Osteoblast (primary cell): ENCODE data around the gene GINM1. TPM values are rescaled to one million over a fixed set of nuclear protein-coding genes. Genes with fewer than 3 reads are reported as not detected.

Experiments used
- DNase-seq: peaks from one replicate; pipeline ENCODE4 v3.0.0; 2011; ENCODE audit warnings: low spot score, mixed read lengths; ENCODE audit not compliant: insufficient read length; ENCODE audit errors: missing footprints
- H2AFZ ChIP-seq: 2 replicates; pipeline ENCODE4 v1.6.0; 2011; ENCODE audit warnings: mild to moderate bottlenecking, low read length
- H3K27ac ChIP-seq: 2 replicates; pipeline ENCODE4 v1.5.1; 2011; ENCODE audit warnings: mild to moderate bottlenecking, low read depth, low read length, moderate library complexity
- H3K27me3 ChIP-seq: 2 replicates; pipeline ENCODE4 v1.6.0; 2012; ENCODE audit warnings: mild to moderate bottlenecking, control low read depth, inconsistent platforms, low read length, moderate library complexity; ENCODE audit not compliant: insufficient read depth
- H3K36me3 ChIP-seq: 2 replicates; pipeline ENCODE4 v1.5.1; 2011; ENCODE audit warnings: mild to moderate bottlenecking, low read length, control low read depth, moderate library complexity; ENCODE audit not compliant: insufficient read depth
- H3K4me1 ChIP-seq: 2 replicates; pipeline ENCODE4 v1.5.1; 2011; ENCODE audit warnings: mild to moderate bottlenecking, low read length, control low read depth, moderate library complexity; ENCODE audit not compliant: insufficient read depth
- H3K4me2 ChIP-seq: 2 replicates; pipeline ENCODE4 v1.6.0; 2011; ENCODE audit warnings: mild to moderate bottlenecking, low read length; ENCODE audit not compliant: insufficient read depth
- H3K4me3 ChIP-seq: fragments of 200-600 bp; sonication (generic); 3 replicates; pipeline ENCODE4 v1.5.1; 2012; ENCODE audit warnings: mild to moderate bottlenecking, low read length, inconsistent platforms; ENCODE audit not compliant: insufficient read depth
- H3K79me2 ChIP-seq: 2 replicates; pipeline ENCODE4 v1.6.0; 2012; ENCODE audit warnings: mild to moderate bottlenecking, low read length, control low read depth, inconsistent platforms; ENCODE audit not compliant: insufficient read depth
- H3K9me3 ChIP-seq: 2 replicates; pipeline ENCODE4 v1.5.1; 2011; ENCODE audit warnings: low read depth, low read length, control low read depth
- H4K20me1 ChIP-seq: 2 replicates; pipeline ENCODE4 v1.6.0; 2012; ENCODE audit warnings: mild to moderate bottlenecking, low read length, control low read depth; ENCODE audit not compliant: insufficient read depth
- CTCF ChIP-seq: IDR thresholded peaks from 2 replicates; pipeline ENCODE4 v1.5.1; 2011; ENCODE audit warnings: mild to moderate bottlenecking, low read depth, low read length, moderate library complexity; ENCODE audit errors: extremely low read depth
- total RNA-seq: library from RNA; depleted of rRNA; stranded (reverse); fragments of >200 nt; gene quantifications from 2 replicates; pipeline ENCODE4 v1.2.3, GENCODE V29; 2012

Gene GINM1
- total RNA-seq: 75.3 and 82.8 TPM in 2 replicates

GRCh38 chr6:149565527-149566409 is at the start of gene GINM1:
Gene GINM1 (plus strand): TSS chr6:149566375. CDS start chr6:149566415, 40 bp downstream.
- Histone ChIP-seq H3K36me3 (no peaks in the 10 kb centered on the region), H3K79me2 (peaks cover 37% of the 10 kb centered on the region), H4K20me1 (peaks cover 17% of the 10 kb centered on the region), H3K4me1 (peaks cover 25% of the 10 kb centered on the region), H3K27ac (peak within 1 kb of the TSS; percentile 73), H2AFZ (peak within 1 kb of the TSS; percentile 96), H3K4me3 (peak within 1 kb of the TSS; percentile 95), H3K9me3 (no peaks in the 10 kb centered on the region), H3K27me3 (no peaks in the 10 kb centered on the region), H3K4me2 (peak within 1 kb of the TSS; percentile 98)
- DNase-seq: peak; percentile 99
- peak; percentile 69 for TF ChIP-seq CTCF

GRCh38 chr6:149529650-149530049 is 36.5 kb upstream of the GINM1 start:
- DNase-seq: no peak
- no peak overlapping the region for H3K4me3 ChIP-seq
- H3K4me1 ChIP-seq: no peaks in the 10 kb centered on the region
- peaks cover 14% of the 10 kb centered on the region for H3K79me2 ChIP-seq
- no peak overlapping the region for H3K4me2 ChIP-seq
- no peak for TF ChIP-seq CTCF
- no peaks in the 10 kb centered on the region for H3K27me3 ChIP-seq
- peaks cover 89% of the 10 kb centered on the region for H3K36me3 ChIP-seq
- H3K27ac ChIP-seq: no peak overlapping the region
- H2AFZ ChIP-seq: no peak overlapping the region
- no peaks in the 10 kb centered on the region for H3K9me3 ChIP-seq
- peaks cover 6% of the 10 kb centered on the region for H4K20me1 ChIP-seq

- peaks cover 2% of the 10 kb centered on the region for H4K20me1 ChIP-seq
- H3K79me2 ChIP-seq: peaks cover 30% of the 10 kb centered on the region
- H3K4me3 ChIP-seq: no peak overlapping the region
- H2AFZ ChIP-seq: no peak overlapping the region
- no peak for TF ChIP-seq CTCF
- no peak overlapping the region for H3K4me2 ChIP-seq
- H3K36me3 ChIP-seq: peaks cover 82% of the 10 kb centered on the region
- H3K4me1 ChIP-seq: no peaks in the 10 kb centered on the region
- H3K27me3 ChIP-seq: no peaks in the 10 kb centered on the region
- no peak for DNase-seq
- no peaks in the 10 kb centered on the region for H3K9me3 ChIP-seq
- H3K27ac ChIP-seq: no peak overlapping the region
These were observed 31.4 kb upstream of the GINM1 start for GRCh38 chr6:149534742-149535141.

GRCh38 chr6:149541139-149541538 is 25.0 kb upstream of the GINM1 start:
- no peak overlapping the region for H3K4me3 ChIP-seq
- no peak for DNase-seq
- H3K27ac ChIP-seq: no peak overlapping the region
- peaks cover 13% of the 10 kb centered on the region for H3K4me1 ChIP-seq
- no peak overlapping the region for H2AFZ ChIP-seq
- peaks cover 76% of the 10 kb centered on the region for H3K79me2 ChIP-seq
- H3K36me3 ChIP-seq: peaks cover 32% of the 10 kb centered on the region
- no peaks in the 10 kb centered on the region for H3K27me3 ChIP-seq
- no peak overlapping the region for H3K4me2 ChIP-seq
- no peaks in the 10 kb centered on the region for H3K9me3 ChIP-seq
- TF ChIP-seq CTCF: no peak
- H4K20me1 ChIP-seq: peaks cover 26% of the 10 kb centered on the region
